IgD-negative memory B cell (primary cell): ENCODE measurements around the gene ZNF10. TPM values are rescaled to one million over a fixed set of nuclear protein-coding genes. Genes with fewer than 3 reads are reported as not detected.
A peak's percentile ranks its signal among the peaks of the same experiment; 100 is the strongest.

Experiments
- H3K27ac Mint-ChIP-seq, 3 donors: one replicate each; pipeline ENCODE4 v1.8.0; 2020 to 2022; ENCODE audit warnings: mild to moderate bottlenecking in 3 of 3, mixed read lengths in 3 of 3, moderate library complexity in 1 of 3
- H3K27me3 Mint-ChIP-seq: one replicate; pipeline ENCODE4 v1.8.0; 2021; ENCODE audit warnings: mixed read lengths
- H3K36me3 Mint-ChIP-seq: one replicate; pipeline ENCODE4 v1.8.0; 2020; ENCODE audit warnings: mild to moderate bottlenecking, mixed read lengths
- H3K4me1 Mint-ChIP-seq, 3 donors: one replicate each; pipeline ENCODE4 v1.8.0; 2020 to 2022; ENCODE audit warnings: mixed read lengths in 3 of 3, mild to moderate bottlenecking in 1 of 3
- H3K4me3 Mint-ChIP-seq, 4 donors: one replicate each; pipeline ENCODE4 v1.8.0; 2020 to 2022; ENCODE audit warnings: mild to moderate bottlenecking in 4 of 4, mixed read lengths in 4 of 4, moderate library complexity in 3 of 4
- H3K9me3 Mint-ChIP-seq, 3 donors: one replicate each; pipeline ENCODE4 v1.8.0; 2020 to 2021; ENCODE audit warnings: mixed read lengths in 3 of 3, mild to moderate bottlenecking in 1 of 3
- polyA plus RNA-seq: library from polyadenylated mRNA; unstranded; fragments of 300-500 nt; fragmentation: Illumina TruSeq; gene quantifications from one replicate; pipeline ENCODE4 v1.2.3, GENCODE V29; 2021

Gene ZNF10
- polyA plus RNA-seq: 11.0 TPM

- H3K4me1 Mint-ChIP-seq: peaks cover 15 to 20% (median 15%) of the 10 kb centered on the region in 3 donors
- peaks cover 28% of the 10 kb centered on the region for H3K36me3 Mint-ChIP-seq
- no peaks in the 10 kb centered on the region for H3K27me3 Mint-ChIP-seq
- peak within 1 kb of the TSS; percentile 97 to 100 (median 99) for H3K27ac Mint-ChIP-seq
- H3K9me3 Mint-ChIP-seq: peaks cover 13 to 38% (median 34%) of the 10 kb centered on the region in 3 donors
- H3K4me3 Mint-ChIP-seq: peak within 1 kb of the TSS; percentile 92 to 98 (median 96)
Measured at GRCh38 chr12:133130038-133130807, at the start of gene ZNF10, which contains the start of gene ZNF891. ZNF10 (plus strand) TSS chr12:133130627; CDS start chr12:133144493, 13,866 bp downstream. ZNF891 (minus strand) TSS chr12:133130274; CDS start chr12:133121918, 8,356 bp downstream.

- H3K4me3 Mint-ChIP-seq: no peak overlapping the region
- peaks cover 0 to 11% (median 0%) of the 10 kb centered on the region in 3 donors for H3K4me1 Mint-ChIP-seq
- no peaks in the 10 kb centered on the region for H3K27me3 Mint-ChIP-seq
- H3K9me3 Mint-ChIP-seq: peaks cover 12 to 39% (median 27%) of the 10 kb centered on the region in 3 donors
- H3K27ac Mint-ChIP-seq: peak overlapping the region in 1 of 3 donors; percentile 85
- H3K36me3 Mint-ChIP-seq: peaks cover 24% of the 10 kb centered on the region
Measured at GRCh38 chr12:133081159-133081780, 49.2 kb upstream of the ZNF10 start.

GRCh38 chr12:133083345-133083744 is 47.1 kb upstream of the ZNF10 start:
- H3K36me3 Mint-ChIP-seq: peaks cover 42% of the 10 kb centered on the region
- no peak overlapping the region for H3K27ac Mint-ChIP-seq
- H3K9me3 Mint-ChIP-seq: peaks cover 13 to 39% (median 25%) of the 10 kb centered on the region in 3 donors
- H3K4me3 Mint-ChIP-seq: peak overlapping the region in 1 of 4 donors; percentile 27
- peaks cover 0 to 11% (median 0%) of the 10 kb centered on the region in 3 donors for H3K4me1 Mint-ChIP-seq
- H3K27me3 Mint-ChIP-seq: no peaks in the 10 kb centered on the region

GRCh38 chr12:133105620-133106019 is 24.8 kb upstream of the ZNF10 start:
- no peak overlapping the region for H3K4me3 Mint-ChIP-seq
- H3K9me3 Mint-ChIP-seq: peaks cover 9 to 56% (median 44%) of the 10 kb centered on the region in 3 donors
- H3K36me3 Mint-ChIP-seq: peaks cover 29% of the 10 kb centered on the region
- no peak overlapping the region for H3K27ac Mint-ChIP-seq
- H3K27me3 Mint-ChIP-seq: no peaks in the 10 kb centered on the region
- peaks cover 0 to 5% (median 0%) of the 10 kb centered on the region in 3 donors for H3K4me1 Mint-ChIP-seq

GRCh38 chr12:133106253-133106652 is 24.2 kb upstream of the ZNF10 start:
- Mint-ChIP-seq H3K9me3 (peaks cover 8 to 55% (median 41%) of the 10 kb centered on the region in 3 donors), H3K4me3 (no peak overlapping the region), H3K36me3 (peaks cover 26% of the 10 kb centered on the region), H3K27ac (no peak overlapping the region), H3K4me1 (peaks cover 0 to 3% (median 0%) of the 10 kb centered on the region in 3 donors), H3K27me3 (no peaks in the 10 kb centered on the region)

GRCh38 chr12:133107121-133107520 is 23.3 kb upstream of the ZNF10 start:
- H3K36me3 Mint-ChIP-seq: peaks cover 24% of the 10 kb centered on the region
- no peak overlapping the region for H3K4me3 Mint-ChIP-seq
- peaks cover 6 to 55% (median 38%) of the 10 kb centered on the region in 3 donors for H3K9me3 Mint-ChIP-seq
- H3K27me3 Mint-ChIP-seq: no peaks in the 10 kb centered on the region
- H3K27ac Mint-ChIP-seq: no peak overlapping the region
- no peaks in the 10 kb centered on the region for H3K4me1 Mint-ChIP-seq

GRCh38 chr12:133108150-133108549 is 22.3 kb upstream of the ZNF10 start:
- Mint-ChIP-seq H3K27me3 (no peaks in the 10 kb centered on the region), H3K4me3 (peak overlapping the region in 1 of 4 donors; percentile 18), H3K4me1 (no peaks in the 10 kb centered on the region), H3K27ac (no peak overlapping the region), H3K9me3 (peaks cover 6 to 55% (median 42%) of the 10 kb centered on the region in 3 donors), H3K36me3 (peaks cover 21% of the 10 kb centered on the region)

- Mint-ChIP-seq H3K27me3 (no peaks in the 10 kb centered on the region), H3K27ac (no peak overlapping the region), H3K4me3 (no peak overlapping the region), H3K36me3 (peaks cover 25% of the 10 kb centered on the region), H3K9me3 (peaks cover 25 to 47% (median 42%) of the 10 kb centered on the region in 3 donors), H3K4me1 (peaks cover 0 to 5% (median 0%) of the 10 kb centered on the region in 3 donors)
Measured at GRCh38 chr12:133120385-133121191, 9.8 kb upstream of the ZNF10 start.

- Mint-ChIP-seq H3K27me3 (no peaks in the 10 kb centered on the region), H3K9me3 (peaks cover 13 to 42% (median 34%) of the 10 kb centered on the region in 3 donors), H3K27ac (no peak overlapping the region), H3K4me1 (peaks cover 3 to 5% (median 4%) of the 10 kb centered on the region in 3 donors), H3K4me3 (peak overlapping the region in 1 of 4 donors; percentile 74), H3K36me3 (peaks cover 28% of the 10 kb centered on the region)
Measured at GRCh38 chr12:133124674-133125073, 5.8 kb upstream of the ZNF10 start.

GRCh38 chr12:133129368-133130037 is 924 bp upstream of the ZNF10 start:
- Mint-ChIP-seq H3K4me1 (peaks cover 13 to 20% (median 15%) of the 10 kb centered on the region in 3 donors), H3K36me3 (peaks cover 26% of the 10 kb centered on the region), H3K4me3 (peak overlapping the region; percentile 92 to 98 (median 96)), H3K9me3 (peaks cover 11 to 39% (median 33%) of the 10 kb centered on the region in 3 donors), H3K27ac (peak overlapping the region; percentile 97 to 100 (median 99)), H3K27me3 (no peaks in the 10 kb centered on the region)

GRCh38 chr12:133130808-133131128 is 341 bp downstream of the ZNF10 start:
- Mint-ChIP-seq H3K9me3 (peaks cover 17 to 40% (median 35%) of the 10 kb centered on the region in 3 donors), H3K4me1 (peaks cover 15 to 20% (median 17%) of the 10 kb centered on the region in 3 donors), H3K27me3 (no peaks in the 10 kb centered on the region), H3K36me3 (peaks cover 28% of the 10 kb centered on the region), H3K27ac (peak overlapping the region; percentile 97 to 100 (median 99)), H3K4me3 (peak overlapping the region; percentile 92 to 98 (median 96))

GRCh38 chr12:133135747-133136146 is 5.3 kb downstream of the ZNF10 start:
- peak overlapping the region in 1 of 4 donors; percentile 34 for H3K4me3 Mint-ChIP-seq
- H3K27me3 Mint-ChIP-seq: no peaks in the 10 kb centered on the region
- peak overlapping the region in 2 of 3 donors; percentile 8 to 13 for H3K27ac Mint-ChIP-seq
- H3K4me1 Mint-ChIP-seq: peaks cover 9 to 11% (median 10%) of the 10 kb centered on the region in 3 donors
- peaks cover 40% of the 10 kb centered on the region for H3K36me3 Mint-ChIP-seq
- peaks cover 40 to 62% (median 49%) of the 10 kb centered on the region in 3 donors for H3K9me3 Mint-ChIP-seq

GRCh38 chr12:133145981-133146380 is 15.6 kb downstream of the ZNF10 start:
- Mint-ChIP-seq H3K9me3 (peaks cover 19 to 37% (median 37%) of the 10 kb centered on the region in 3 donors), H3K4me3 (no peak overlapping the region), H3K27me3 (no peaks in the 10 kb centered on the region), H3K36me3 (peaks cover 56% of the 10 kb centered on the region), H3K4me1 (peaks cover 0 to 4% (median 1%) of the 10 kb centered on the region in 3 donors), H3K27ac (peak overlapping the region in 1 of 3 donors; percentile 48)

- peaks cover 0 to 2% (median 0%) of the 10 kb centered on the region in 3 donors for H3K4me1 Mint-ChIP-seq
- peaks cover 27 to 66% (median 58%) of the 10 kb centered on the region in 3 donors for H3K9me3 Mint-ChIP-seq
- peaks cover 45% of the 10 kb centered on the region for H3K36me3 Mint-ChIP-seq
- peak overlapping the region in 1 of 4 donors; percentile 28 for H3K4me3 Mint-ChIP-seq
- no peak overlapping the region for H3K27ac Mint-ChIP-seq
- H3K27me3 Mint-ChIP-seq: no peaks in the 10 kb centered on the region
Measured at GRCh38 chr12:133156125-133156690, 25.8 kb downstream of the ZNF10 start.
